Measurements from ENCODE around the gene EML3.

- TF ChIP-seq CTCF (IDR thresholded peaks at IDR 0.05) (no peak), POLR2A (IDR thresholded peaks at IDR 0.05) (no peak)
These were observed 31.6 kb upstream of the EML3 start for GRCh38 chr11:62644220-62644619.
